HCT116 (cell line): ENCODE measurements around the gene ALX3. TPM values are rescaled to one million over a fixed set of nuclear protein-coding genes. Genes with fewer than 3 reads are reported as not detected.

ENCODE experiments used
- ATAC-seq: fragments of 200-7000 bp; cut with Tn5 transposase; 2 replicates; pipeline ENCODE4 v1.9.1; 2020; ENCODE audit warnings: mild to moderate bottlenecking, moderate library complexity
- BruUV-seq: library from RNA; stranded (reverse); fragments of 400-500 nt; replicated peaks from 2 replicates; lab custom pipeline; 2021; lab: Mats Ljungman, UMichigan
- CTCF ChIA-PET: fragments of 300-600 bp; sonication (Branson Sonifier 250); formaldehyde crosslinking; loops from one replicate; lab custom pipeline; 2021; ENCODE audit warnings: antibody characterized with exemption; lab: Charles Lee
- POLR2A ChIA-PET: fragments of 300-600, 350-600 bp; sonication (Branson Sonifier 250); formaldehyde crosslinking; loops from one replicate; lab custom pipeline; 2021; ENCODE audit warnings: antibody characterized with exemption; lab: Charles Lee
- RAD21 ChIA-PET, 2 experiments: fragments of 300-600 bp; sonication (Branson Sonifier 250); formaldehyde crosslinking; loops; one replicate each; lab custom pipeline; 2023; ENCODE audit warnings: low total read pairs in 2 of 2; ENCODE audit not compliant: uncharacterized antibody in 2 of 2, unreplicated experiment in 2 of 2, low non-redundant PET in 1 of 2; lab: Charles Lee
- DNase-seq: peaks from one replicate; pipeline ENCODE4 v3.0.0-alpha.2; 2010; ENCODE audit warnings: low read depth, low spot score
- H2AFZ ChIP-seq: fragments of 200-600 bp; shearing (Covaris generic), sonication (generic); 2 replicates; pipeline ENCODE4 v1.6.1; 2017; ENCODE audit warnings: low read depth, mixed run types, mixed read lengths, antibody characterized with exemption, low read length; ENCODE audit not compliant: poor library complexity, severe bottlenecking
- H3K27ac ChIP-seq: 2 replicates; pipeline ENCODE4 v1.5.1; 2012; ENCODE audit warnings: low read depth, low read length
- H3K27me3 ChIP-seq: fragments of 200-600 bp; sonication (generic); 2 replicates; pipeline ENCODE4 v1.6.1; 2016; ENCODE audit warnings: mixed run types, low read length, mixed read lengths; ENCODE audit not compliant: insufficient read depth
- H3K36me3 ChIP-seq, 2 experiments: fragments of 200-500 bp in 1 of 2; fragments of 200-600 bp in 1 of 2; sonication (Bioruptor generic) in 1 of 2; sonication (generic) in 1 of 2; 2 replicates each; pipeline versions ENCODE4 v1.5.1 to v1.6.1; 2014 to 2016; ENCODE audit warnings: low read length in 2 of 2, inconsistent platforms in 1 of 2, mixed read lengths in 1 of 2, mixed run types in 1 of 2; ENCODE audit not compliant: insufficient read depth in 2 of 2, control insufficient read depth in 1 of 2
- H3K4me1 ChIP-seq, 2 experiments: fragments of 200-600 bp in 1 of 2; sonication (generic) in 1 of 2; 2 replicates each; pipeline versions ENCODE4 v1.5.1 to v1.6.1; 2012 to 2017; ENCODE audit warnings: low read length in 2 of 2, inconsistent platforms in 1 of 2, mild to moderate bottlenecking in 1 of 2, mixed read lengths in 1 of 2, mixed run types in 1 of 2, moderate library complexity in 1 of 2; ENCODE audit not compliant: insufficient read depth in 2 of 2, control insufficient read depth in 1 of 2
- H3K4me2 ChIP-seq: fragments of 200-600 bp; sonication (generic); 2 replicates; pipeline ENCODE4 v1.6.1; 2017; ENCODE audit warnings: mixed run types, low read length, mixed read lengths
- H3K4me3 ChIP-seq, 2 experiments: fragments of 200-600 bp in 1 of 2; sonication (generic) in 1 of 2; replicated peaks in 1 of 2; 2 replicates each; pipeline ENCODE4 v1.5.1; 2011 to 2016; ENCODE audit warnings: low read length in 2 of 2, control low read depth in 1 of 2, low read depth in 1 of 2, mild to moderate bottlenecking in 1 of 2, mixed read lengths in 1 of 2, mixed run types in 1 of 2
- H3K79me2 ChIP-seq: fragments of 200-600 bp; sonication (generic); 2 replicates; pipeline ENCODE4 v1.6.1; 2017; ENCODE audit warnings: mild to moderate bottlenecking, mixed run types, low read length, moderate library complexity, mixed read lengths; ENCODE audit not compliant: insufficient read depth
- H3K9ac ChIP-seq: fragments of 200-600 bp; sonication (generic); 2 replicates; pipeline ENCODE4 v1.6.1; 2016; ENCODE audit warnings: low read length, mixed read lengths
- H3K9me2 ChIP-seq: fragments of 200-600 bp; sonication (generic), shearing (Covaris generic); 2 replicates; pipeline ENCODE4 v1.6.1; 2017; ENCODE audit warnings: mixed run types, mild to moderate bottlenecking, moderate library complexity; ENCODE audit not compliant: insufficient read depth
- H3K9me3 ChIP-seq, 2 experiments: fragments of 200-500 bp in 1 of 2; fragments of 200-600 bp in 1 of 2; sonication (Bioruptor generic) in 1 of 2; sonication (generic) in 1 of 2; 2 replicates each; pipeline ENCODE4 v1.6.1; 2014 to 2017; ENCODE audit warnings: low read length in 2 of 2, mixed read lengths in 2 of 2, inconsistent platforms in 1 of 2, low read depth in 1 of 2, mild to moderate bottlenecking in 1 of 2, mixed run types in 1 of 2, moderate library complexity in 1 of 2; ENCODE audit not compliant: control insufficient read depth in 1 of 2, insufficient read depth in 1 of 2
- H4K20me1 ChIP-seq: fragments of 200-600 bp; sonication (generic), shearing (Covaris generic); 2 replicates; pipeline ENCODE4 v1.6.1; 2017; ENCODE audit warnings: mixed run types, mild to moderate bottlenecking, moderate library complexity; ENCODE audit not compliant: insufficient read depth
- POLR2AphosphoS5 ChIP-seq: IDR thresholded peaks from 2 replicates; pipeline ENCODE4 v1.6.1; 2011; ENCODE audit warnings: mild to moderate bottlenecking, low read depth, low read length, moderate library complexity
- intact Hi-C: fragments of 100-400 bp; cut with micrococcal nuclease; formaldehyde crosslinking; loops from 2 replicates; pipeline ENCODE4 v1.10.0; 2022
- total RNA-seq: library from RNA; stranded (reverse); gene quantifications from one replicate; pipeline ENCODE4 v1.2.1, GENCODE V29; 2021; ENCODE audit not compliant: unreplicated experiment
- TF ChIP-seq, protein P1 (sequence below): IDR thresholded peaks from 2 replicates; pipeline ENCODE4 v1.6.1; 2012; ENCODE audit warnings: low read depth

Gene ALX3
- total RNA-seq, 1 experiment from 2014 or later, result not detected

DNA sequence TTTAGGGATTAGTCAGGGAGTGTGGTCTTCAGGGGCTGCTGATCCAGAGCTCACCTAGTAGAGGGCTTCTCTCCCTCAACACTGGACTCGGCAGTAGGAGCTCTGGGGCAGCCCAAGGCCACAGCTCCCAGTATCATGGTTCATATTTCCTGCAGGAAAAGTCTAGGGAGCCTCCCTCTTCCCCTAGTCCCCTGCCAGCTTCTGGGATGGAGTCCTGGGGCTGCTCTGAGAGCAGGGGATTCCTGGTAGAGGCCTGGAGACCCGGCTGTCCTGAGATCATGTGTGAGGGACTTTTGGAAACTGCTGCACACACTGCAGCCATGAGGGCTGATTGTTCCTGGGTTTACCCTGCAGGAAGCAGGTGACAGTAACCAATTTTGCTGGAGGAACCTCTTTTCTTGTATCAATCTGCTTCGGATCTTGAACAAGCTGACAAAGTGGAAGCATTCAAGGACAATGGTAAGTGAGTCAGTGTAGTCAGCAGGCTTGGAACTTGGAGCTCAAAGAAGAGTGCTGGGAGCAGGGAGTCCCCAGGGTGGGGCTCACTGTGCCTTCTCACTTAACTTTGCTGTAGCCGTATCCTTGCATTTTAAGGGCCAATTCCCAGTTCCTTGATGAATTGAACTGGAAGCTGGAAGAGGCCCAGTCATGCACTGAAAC is 19.7 kb downstream of the ALX3 start:
- ChIA-PET CTCF (interaction anchor here (2.0 kb wide), 1 partner anchor 9 kb away, joined by 13 read pairs; no protein-coding TSS in a partner anchor), POLR2A (no interaction called here), RAD21 (no interaction called here)
- H3K4me1 ChIP-seq, result no peaks in the 10 kb centered on the region
- no peaks in the 10 kb centered on the region for H3K9me3 ChIP-seq
- intact Hi-C loops, result no loop called here
- BruUV-seq, result no TSS peak
- TF ChIP-seq, protein P1, sequence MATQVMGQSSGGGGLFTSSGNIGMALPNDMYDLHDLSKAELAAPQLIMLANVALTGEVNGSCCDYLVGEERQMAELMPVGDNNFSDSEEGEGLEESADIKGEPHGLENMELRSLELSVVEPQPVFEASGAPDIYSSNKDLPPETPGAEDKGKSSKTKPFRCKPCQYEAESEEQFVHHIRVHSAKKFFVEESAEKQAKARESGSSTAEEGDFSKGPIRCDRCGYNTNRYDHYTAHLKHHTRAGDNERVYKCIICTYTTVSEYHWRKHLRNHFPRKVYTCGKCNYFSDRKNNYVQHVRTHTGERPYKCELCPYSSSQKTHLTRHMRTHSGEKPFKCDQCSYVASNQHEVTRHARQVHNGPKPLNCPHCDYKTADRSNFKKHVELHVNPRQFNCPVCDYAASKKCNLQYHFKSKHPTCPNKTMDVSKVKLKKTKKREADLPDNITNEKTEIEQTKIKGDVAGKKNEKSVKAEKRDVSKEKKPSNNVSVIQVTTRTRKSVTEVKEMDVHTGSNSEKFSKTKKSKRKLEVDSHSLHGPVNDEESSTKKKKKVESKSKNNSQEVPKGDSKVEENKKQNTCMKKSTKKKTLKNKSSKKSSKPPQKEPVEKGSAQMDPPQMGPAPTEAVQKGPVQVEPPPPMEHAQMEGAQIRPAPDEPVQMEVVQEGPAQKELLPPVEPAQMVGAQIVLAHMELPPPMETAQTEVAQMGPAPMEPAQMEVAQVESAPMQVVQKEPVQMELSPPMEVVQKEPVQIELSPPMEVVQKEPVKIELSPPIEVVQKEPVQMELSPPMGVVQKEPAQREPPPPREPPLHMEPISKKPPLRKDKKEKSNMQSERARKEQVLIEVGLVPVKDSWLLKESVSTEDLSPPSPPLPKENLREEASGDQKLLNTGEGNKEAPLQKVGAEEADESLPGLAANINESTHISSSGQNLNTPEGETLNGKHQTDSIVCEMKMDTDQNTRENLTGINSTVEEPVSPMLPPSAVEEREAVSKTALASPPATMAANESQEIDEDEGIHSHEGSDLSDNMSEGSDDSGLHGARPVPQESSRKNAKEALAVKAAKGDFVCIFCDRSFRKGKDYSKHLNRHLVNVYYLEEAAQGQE, result no peak
- no peak for TF ChIP-seq POLR2AphosphoS5
- no peak for DNase-seq
- no peak overlapping the region for H3K9ac ChIP-seq
- H2AFZ ChIP-seq, result no peak overlapping the region
- H3K27ac ChIP-seq, result no peak overlapping the region
- no peaks in the 10 kb centered on the region for H3K79me2 ChIP-seq
- H3K36me3 ChIP-seq, result peaks cover 44 to 56% of the 10 kb centered on the region in 2 experiments; a peak in 3 of 4 replicates
- no peaks in the 10 kb centered on the region for H4K20me1 ChIP-seq
- H3K9me2 ChIP-seq, result no peaks in the 10 kb centered on the region
- H3K27me3 ChIP-seq, result no peaks in the 10 kb centered on the region
- no peak for ATAC-seq
- no peak overlapping the region for H3K4me3 ChIP-seq
- no peak overlapping the region for H3K4me2 ChIP-seq
